ENCODE data around the gene ARHGEF7.

ARHGEF7 gene

DNA sequence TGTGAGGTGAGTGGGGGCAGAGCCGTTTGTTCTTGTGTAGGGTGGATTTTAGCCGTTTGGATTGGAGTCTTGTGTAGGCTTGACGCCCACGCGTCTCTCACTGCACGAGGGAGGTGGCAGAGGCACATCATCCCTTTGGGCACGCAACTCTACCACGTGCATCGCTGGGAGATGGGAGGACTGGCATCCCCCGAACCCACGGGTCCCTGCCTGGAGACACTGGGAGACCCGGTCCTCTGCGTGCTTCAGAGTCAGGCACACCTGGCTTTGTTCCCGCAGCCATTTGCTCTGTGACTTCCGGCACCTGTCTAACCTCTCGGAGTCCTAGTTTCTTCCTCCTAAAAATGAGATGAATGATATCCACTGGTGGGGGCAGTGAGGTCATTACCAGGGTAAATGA is 6.4 kb downstream of the ARHGEF7 start:
- Histone ChIP-seq H3K36me3 (replicated peaks; ENCODE audit: low read depth, low read length) (no peaks in the 10 kb centered on the region), H3K4me3 (ENCODE audit: low read length) (no peak overlapping the region), H3K27ac (ENCODE audit: low read length) (no peak overlapping the region), H4K20me1 (ENCODE audit: insufficient read depth, low read length) (no peaks in the 10 kb centered on the region), H3K4me2 (ENCODE audit: low read length) (no peak overlapping the region), H2AFZ (ENCODE audit: low read depth, low read length) (no peak overlapping the region), H3K4me1 (ENCODE audit: low read length) (no peaks in the 10 kb centered on the region), H3K79me2 (ENCODE audit: low read length) (no peaks in the 10 kb centered on the region), H3K9me3 (ENCODE audit: insufficient read depth, low read length) (no peaks in the 10 kb centered on the region), H3K9ac (ENCODE audit: low read length) (no peak overlapping the region), H3K27me3 (ENCODE audit: low read depth, low read length) (peaks cover 20% of the 10 kb centered on the region)
- TF ChIP-seq, protein P1, sequence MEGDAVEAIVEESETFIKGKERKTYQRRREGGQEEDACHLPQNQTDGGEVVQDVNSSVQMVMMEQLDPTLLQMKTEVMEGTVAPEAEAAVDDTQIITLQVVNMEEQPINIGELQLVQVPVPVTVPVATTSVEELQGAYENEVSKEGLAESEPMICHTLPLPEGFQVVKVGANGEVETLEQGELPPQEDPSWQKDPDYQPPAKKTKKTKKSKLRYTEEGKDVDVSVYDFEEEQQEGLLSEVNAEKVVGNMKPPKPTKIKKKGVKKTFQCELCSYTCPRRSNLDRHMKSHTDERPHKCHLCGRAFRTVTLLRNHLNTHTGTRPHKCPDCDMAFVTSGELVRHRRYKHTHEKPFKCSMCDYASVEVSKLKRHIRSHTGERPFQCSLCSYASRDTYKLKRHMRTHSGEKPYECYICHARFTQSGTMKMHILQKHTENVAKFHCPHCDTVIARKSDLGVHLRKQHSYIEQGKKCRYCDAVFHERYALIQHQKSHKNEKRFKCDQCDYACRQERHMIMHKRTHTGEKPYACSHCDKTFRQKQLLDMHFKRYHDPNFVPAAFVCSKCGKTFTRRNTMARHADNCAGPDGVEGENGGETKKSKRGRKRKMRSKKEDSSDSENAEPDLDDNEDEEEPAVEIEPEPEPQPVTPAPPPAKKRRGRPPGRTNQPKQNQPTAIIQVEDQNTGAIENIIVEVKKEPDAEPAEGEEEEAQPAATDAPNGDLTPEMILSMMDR (IDR thresholded peaks at IDR 0.05; ENCODE audit: low read depth, low read length), result no peak
- no peak for TF ChIP-seq EZH2phosphoT487 (IDR thresholded peaks at IDR 0.05; ENCODE audit: low read depth)

DNA sequence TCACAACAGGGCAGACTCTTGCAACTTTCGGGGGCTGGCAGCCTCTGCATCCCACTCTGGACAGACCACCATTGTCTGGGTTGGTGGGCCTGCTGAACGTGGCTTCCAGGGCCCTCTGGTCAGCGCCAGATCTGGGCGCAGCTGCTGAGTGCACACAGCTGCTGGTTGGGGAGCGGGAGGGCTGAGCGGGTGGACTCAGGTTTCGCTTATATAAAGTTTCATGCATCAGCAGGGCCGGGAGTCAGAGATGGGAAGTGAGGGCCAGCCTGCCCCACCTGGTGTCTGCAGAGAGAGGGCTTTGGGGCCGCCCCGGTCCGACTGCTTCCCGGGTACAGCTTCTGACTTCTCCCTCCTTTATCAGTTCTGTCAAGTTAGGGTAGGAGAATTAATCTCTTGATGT is 6.9 kb downstream of the ARHGEF7 start:
- Histone ChIP-seq H3K36me3 (replicated peaks; ENCODE audit: low read depth, low read length) (no peaks in the 10 kb centered on the region), H3K27me3 (ENCODE audit: low read depth, low read length) (peaks cover 17% of the 10 kb centered on the region), H3K27ac (ENCODE audit: low read length) (no peak overlapping the region), H3K4me2 (ENCODE audit: low read length) (no peak overlapping the region), H3K79me2 (ENCODE audit: low read length) (no peaks in the 10 kb centered on the region), H3K9ac (ENCODE audit: low read length) (no peak overlapping the region), H4K20me1 (ENCODE audit: insufficient read depth, low read length) (no peaks in the 10 kb centered on the region), H3K4me3 (ENCODE audit: low read length) (no peak overlapping the region), H2AFZ (ENCODE audit: low read depth, low read length) (no peak overlapping the region), H3K9me3 (ENCODE audit: insufficient read depth, low read length) (no peaks in the 10 kb centered on the region), H3K4me1 (ENCODE audit: low read length) (no peaks in the 10 kb centered on the region)
- TF ChIP-seq, protein P1 (IDR thresholded peaks at IDR 0.05; ENCODE audit: low read depth, low read length), result no peak
- TF ChIP-seq EZH2phosphoT487 (IDR thresholded peaks at IDR 0.05; ENCODE audit: low read depth), result no peak

DNA sequence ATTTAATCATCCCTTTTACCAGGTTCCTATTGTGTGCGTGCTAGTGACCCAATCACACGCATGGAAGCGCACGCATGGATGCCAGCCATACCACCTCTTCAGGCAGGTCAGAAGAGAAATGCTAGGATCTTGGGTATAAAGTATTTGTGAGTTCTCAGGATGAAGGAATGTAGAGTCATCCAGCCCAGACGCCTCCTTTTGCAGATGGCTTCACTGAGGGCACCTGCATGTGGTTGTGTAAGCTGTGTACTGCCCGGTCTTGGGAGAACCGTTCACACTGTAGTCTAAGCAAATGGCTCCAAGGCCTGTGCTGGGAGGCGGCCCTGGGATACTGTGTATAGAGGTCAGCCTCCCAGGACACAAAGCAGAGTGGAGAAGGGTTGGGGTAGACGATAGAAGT is 7.5 kb downstream of the ARHGEF7 start:
- H3K27me3 ChIP-seq (ENCODE audit: low read depth, low read length), result peaks cover 17% of the 10 kb centered on the region
- no peaks in the 10 kb centered on the region for H3K79me2 ChIP-seq (ENCODE audit: low read length)
- no peaks in the 10 kb centered on the region for H3K4me1 ChIP-seq (ENCODE audit: low read length)
- H3K27ac ChIP-seq (ENCODE audit: low read length), result no peak overlapping the region
- no peaks in the 10 kb centered on the region for H3K36me3 ChIP-seq (replicated peaks; ENCODE audit: low read depth, low read length)
- no peak for TF ChIP-seq EZH2phosphoT487 (IDR thresholded peaks at IDR 0.05; ENCODE audit: low read depth)
- no peak overlapping the region for H3K4me3 ChIP-seq (ENCODE audit: low read length)
- no peaks in the 10 kb centered on the region for H4K20me1 ChIP-seq (ENCODE audit: insufficient read depth, low read length)
- no peak overlapping the region for H3K4me2 ChIP-seq (ENCODE audit: low read length)
- no peaks in the 10 kb centered on the region for H3K9me3 ChIP-seq (ENCODE audit: insufficient read depth, low read length)
- no peak overlapping the region for H3K9ac ChIP-seq (ENCODE audit: low read length)
- H2AFZ ChIP-seq (ENCODE audit: low read depth, low read length), result no peak overlapping the region

DNA sequence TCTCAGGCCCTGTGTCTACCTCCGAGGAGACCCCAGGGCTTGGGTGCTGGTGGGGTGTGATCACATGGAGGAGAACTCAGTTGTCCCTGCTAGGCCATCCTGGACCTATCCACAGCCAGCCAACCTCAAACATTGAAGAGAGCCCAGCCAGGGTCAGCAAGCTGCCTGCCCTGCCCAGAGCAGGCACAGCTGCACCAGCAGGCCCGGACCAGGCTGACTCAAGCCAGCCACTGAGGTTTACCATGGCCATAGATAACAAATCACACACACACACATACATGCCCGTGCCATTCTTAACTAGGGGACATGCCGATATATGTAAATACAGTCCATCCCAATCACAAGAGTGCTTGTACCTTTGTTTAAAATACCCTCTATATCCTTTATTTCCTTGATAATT is 8.1 kb downstream of the ARHGEF7 start:
- Histone ChIP-seq H3K79me2 (ENCODE audit: low read length) (no peaks in the 10 kb centered on the region), H3K4me1 (ENCODE audit: low read length) (no peaks in the 10 kb centered on the region), H3K27me3 (ENCODE audit: low read depth, low read length) (peaks cover 17% of the 10 kb centered on the region), H3K4me3 (ENCODE audit: low read length) (no peak overlapping the region), H3K9ac (ENCODE audit: low read length) (no peak overlapping the region), H3K9me3 (ENCODE audit: insufficient read depth, low read length) (peaks cover under 1% of the 10 kb centered on the region; the same call in 1 of the 2 replicates), H2AFZ (ENCODE audit: low read depth, low read length) (no peak overlapping the region), H3K27ac (ENCODE audit: low read length) (no peak overlapping the region), H4K20me1 (ENCODE audit: insufficient read depth, low read length) (no peaks in the 10 kb centered on the region), H3K4me2 (ENCODE audit: low read length) (no peak overlapping the region), H3K36me3 (replicated peaks; ENCODE audit: low read depth, low read length) (no peaks in the 10 kb centered on the region)
- TF ChIP-seq, protein P1 (IDR thresholded peaks at IDR 0.05; ENCODE audit: low read depth, low read length), result no peak
- TF ChIP-seq EZH2phosphoT487 (IDR thresholded peaks at IDR 0.05; ENCODE audit: low read depth), result no peak

DNA sequence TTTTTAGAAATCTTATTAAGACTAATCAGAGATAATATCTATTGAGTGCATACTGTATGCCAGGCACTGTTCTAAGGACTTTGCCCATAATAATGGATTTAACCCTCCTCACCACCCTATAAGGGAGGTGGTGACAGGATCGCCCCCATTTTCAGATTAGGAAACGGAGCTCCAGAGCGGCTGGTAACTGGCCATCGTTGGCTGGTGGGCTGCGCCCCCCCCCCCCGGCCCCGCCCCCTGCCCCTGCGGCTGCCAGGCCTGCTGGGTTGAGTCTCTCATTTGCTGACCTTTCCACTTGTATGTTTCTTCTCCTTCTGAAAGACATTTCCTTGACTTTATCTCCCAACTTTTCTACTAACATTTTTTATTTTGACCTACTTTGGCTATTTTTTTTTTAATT is 8.5 kb downstream of the ARHGEF7 start:
- H3K27ac ChIP-seq (ENCODE audit: low read length), result no peak overlapping the region
- H4K20me1 ChIP-seq (ENCODE audit: insufficient read depth, low read length), result no peaks in the 10 kb centered on the region
- peaks cover 5% of the 10 kb centered on the region; the same call in 1 of the 2 replicates for H3K9me3 ChIP-seq (ENCODE audit: insufficient read depth, low read length)
- H3K79me2 ChIP-seq (ENCODE audit: low read length), result no peaks in the 10 kb centered on the region
- no peak overlapping the region for H3K4me3 ChIP-seq (ENCODE audit: low read length)
- H3K36me3 ChIP-seq (replicated peaks; ENCODE audit: low read depth, low read length), result peaks cover 3% of the 10 kb centered on the region
- H2AFZ ChIP-seq (ENCODE audit: low read depth, low read length), result no peak overlapping the region
- TF ChIP-seq, protein P1 (IDR thresholded peaks at IDR 0.05; ENCODE audit: low read depth, low read length), result no peak
- TF ChIP-seq EZH2phosphoT487 (IDR thresholded peaks at IDR 0.05; ENCODE audit: low read depth), result no peak
- peaks cover 13% of the 10 kb centered on the region for H3K27me3 ChIP-seq (ENCODE audit: low read depth, low read length)
- peaks cover 2% of the 10 kb centered on the region for H3K4me1 ChIP-seq (ENCODE audit: low read length)
- no peak overlapping the region for H3K4me2 ChIP-seq (ENCODE audit: low read length)
- H3K9ac ChIP-seq (ENCODE audit: low read length), result no peak overlapping the region

All from OCI-LY3 (cell line).